MM.1S (cell line): ENCODE measurements around the gene FGGY.
"Not testable (repeated sequence)": the region's sequence is repeated elsewhere in the genome, so short reads cannot be mapped to it uniquely, and the experiment has no call there.

ENCODE experiments used
- EZH2 ChIP-seq: fragments of 300-600 bp; sonication (generic); optimal IDR thresholded peaks from 2 replicates; pipeline ENCODE3; 2017; ENCODE audit warnings: low read depth, mild to moderate bottlenecking, antibody characterized with exemption, low read length, mixed read lengths
- TF ChIP-seq, protein P1 (sequence below): fragments of 300-600 bp; sonication (generic); IDR thresholded peaks from 2 replicates; pipeline ENCODE4 v1.5.1; 2016; ENCODE audit warnings: antibody characterized with exemption, low read length, mixed read lengths

- TF ChIP-seq, protein P1, sequence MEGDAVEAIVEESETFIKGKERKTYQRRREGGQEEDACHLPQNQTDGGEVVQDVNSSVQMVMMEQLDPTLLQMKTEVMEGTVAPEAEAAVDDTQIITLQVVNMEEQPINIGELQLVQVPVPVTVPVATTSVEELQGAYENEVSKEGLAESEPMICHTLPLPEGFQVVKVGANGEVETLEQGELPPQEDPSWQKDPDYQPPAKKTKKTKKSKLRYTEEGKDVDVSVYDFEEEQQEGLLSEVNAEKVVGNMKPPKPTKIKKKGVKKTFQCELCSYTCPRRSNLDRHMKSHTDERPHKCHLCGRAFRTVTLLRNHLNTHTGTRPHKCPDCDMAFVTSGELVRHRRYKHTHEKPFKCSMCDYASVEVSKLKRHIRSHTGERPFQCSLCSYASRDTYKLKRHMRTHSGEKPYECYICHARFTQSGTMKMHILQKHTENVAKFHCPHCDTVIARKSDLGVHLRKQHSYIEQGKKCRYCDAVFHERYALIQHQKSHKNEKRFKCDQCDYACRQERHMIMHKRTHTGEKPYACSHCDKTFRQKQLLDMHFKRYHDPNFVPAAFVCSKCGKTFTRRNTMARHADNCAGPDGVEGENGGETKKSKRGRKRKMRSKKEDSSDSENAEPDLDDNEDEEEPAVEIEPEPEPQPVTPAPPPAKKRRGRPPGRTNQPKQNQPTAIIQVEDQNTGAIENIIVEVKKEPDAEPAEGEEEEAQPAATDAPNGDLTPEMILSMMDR: not testable (repeated sequence)
- TF ChIP-seq EZH2: not testable (repeated sequence)
Observed at GRCh38 chr1:59653142-59653958, 356.5 kb downstream of the FGGY start.
